Bone marrow (tissue), 2 donors: ENCODE measurements around the gene OR1Q1.
"Not testable (repeated sequence)": the region's sequence is repeated elsewhere in the genome, so short reads cannot be mapped to it uniquely, and the experiment has no call there.

Experiments used
- DNase-seq, 2 donors: peaks; one replicate each; lab custom pipeline; 2025; lab: John Stamatoyannopoulos, UW

The OR1Q1 gene, protein sequence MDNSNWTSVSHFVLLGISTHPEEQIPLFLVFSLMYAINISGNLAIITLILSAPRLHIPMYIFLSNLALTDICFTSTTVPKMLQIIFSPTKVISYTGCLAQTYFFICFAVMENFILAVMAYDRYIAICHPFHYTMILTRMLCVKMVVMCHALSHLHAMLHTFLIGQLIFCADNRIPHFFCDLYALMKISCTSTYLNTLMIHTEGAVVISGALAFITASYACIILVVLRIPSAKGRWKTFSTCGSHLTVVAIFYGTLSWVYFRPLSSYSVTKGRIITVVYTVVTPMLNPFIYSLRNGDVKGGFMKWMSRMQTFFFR

DNA sequence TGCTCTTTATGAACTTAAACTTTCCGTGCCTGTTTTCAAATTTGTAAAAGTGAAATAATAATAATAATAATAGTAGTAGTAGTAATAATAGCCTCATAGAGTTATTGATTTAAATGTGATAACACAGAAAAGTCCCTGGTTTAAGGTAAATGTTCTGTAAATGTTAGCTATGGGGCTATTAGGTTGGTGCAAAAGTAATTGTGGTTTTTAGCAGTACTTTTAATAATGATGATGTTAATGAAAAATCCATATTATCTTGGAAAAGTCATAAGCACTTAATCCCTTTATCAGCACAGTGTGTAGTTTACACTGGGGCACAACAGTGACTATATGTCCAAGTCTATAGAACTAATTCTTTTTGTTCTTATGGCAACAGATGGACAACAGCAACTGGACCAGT lies at the start of gene OR1Q1:
Gene OR1Q1 (plus strand): TSS at position 377 of the 400 bp plus-strand sequence. CDS start 0 bp downstream, at position 377.
- DNase-seq = no peak

DNA sequence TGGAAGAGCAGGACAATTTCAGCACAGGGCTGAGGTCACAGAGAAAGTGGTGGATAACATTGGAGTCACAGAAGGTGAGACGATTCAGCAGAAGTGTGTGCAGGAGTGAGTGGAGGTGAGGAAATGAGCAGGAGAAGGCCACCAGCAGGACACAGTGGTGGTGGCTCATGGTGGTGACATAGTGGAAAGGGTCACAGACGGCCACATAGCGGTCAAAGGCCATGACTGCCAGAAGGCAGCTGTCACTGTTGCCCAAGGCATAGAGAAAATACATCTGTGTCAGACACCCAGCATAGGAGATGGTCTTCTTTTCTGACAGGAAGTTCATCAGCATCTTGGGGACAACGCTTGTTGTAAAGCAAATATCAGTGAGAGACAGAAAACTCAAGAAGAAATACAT lies 46.6 kb upstream of the OR1Q1 start:
- no peak for DNase-seq

DNA sequence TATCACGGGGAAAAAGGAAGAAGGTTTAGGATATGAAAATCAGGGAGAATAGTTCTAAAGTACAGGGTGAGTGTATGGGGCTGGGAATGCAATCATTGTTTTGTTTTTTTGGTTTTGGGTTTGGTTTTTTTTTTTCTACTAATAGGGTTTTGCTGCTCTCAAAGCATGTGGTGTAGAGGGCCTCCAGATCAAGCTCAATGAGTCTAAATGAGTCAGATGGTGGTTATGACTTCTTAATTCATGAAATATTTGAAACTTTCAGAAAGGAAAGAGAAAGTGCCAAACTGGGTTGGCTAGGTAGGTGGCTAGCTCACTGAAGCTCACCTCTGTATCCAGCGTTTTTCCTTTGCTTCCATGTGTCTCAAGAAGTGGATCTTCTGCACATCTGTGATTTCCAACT lies 42.1 kb upstream of the OR1Q1 start:
- no peak for DNase-seq

DNA sequence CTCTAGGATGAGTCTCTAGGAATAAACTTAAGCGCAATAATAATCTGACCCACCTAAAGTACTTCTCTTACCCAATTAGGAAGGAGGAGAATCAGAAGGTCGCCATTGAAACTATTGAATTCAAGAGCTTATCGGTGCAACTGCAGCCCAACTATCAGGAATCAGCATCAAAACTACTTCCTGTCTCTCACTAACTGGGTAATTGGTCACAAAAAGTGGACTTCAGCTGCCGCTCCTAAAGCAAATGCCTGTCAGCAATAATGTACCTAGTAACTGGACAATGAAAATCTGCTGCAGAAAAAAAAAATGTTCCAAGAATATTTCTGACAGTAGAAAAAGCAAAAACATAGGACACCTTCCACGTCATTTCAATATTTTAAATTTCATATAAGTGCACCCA lies 34.7 kb upstream of the OR1Q1 start:
- DNase-seq = no peak

DNA sequence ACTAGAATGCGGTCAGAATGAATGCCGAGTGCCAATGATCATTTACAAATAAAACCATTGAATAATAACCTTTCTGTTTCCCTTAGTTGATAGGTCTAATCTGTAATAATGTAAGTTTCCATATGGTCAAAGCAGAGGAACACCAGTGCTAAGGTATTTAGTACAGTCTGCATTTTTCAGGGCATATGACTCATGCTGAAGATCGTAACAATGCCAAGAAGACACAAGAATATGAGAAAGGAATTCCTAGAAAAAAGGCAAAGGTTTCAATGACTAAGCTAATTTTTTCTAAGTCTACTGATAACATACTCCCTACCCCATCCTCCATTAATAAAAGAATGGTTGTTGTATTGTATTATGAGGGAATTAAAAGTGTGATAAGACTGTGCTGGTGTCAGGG lies 34.2 kb upstream of the OR1Q1 start:
- no peak for DNase-seq

DNA sequence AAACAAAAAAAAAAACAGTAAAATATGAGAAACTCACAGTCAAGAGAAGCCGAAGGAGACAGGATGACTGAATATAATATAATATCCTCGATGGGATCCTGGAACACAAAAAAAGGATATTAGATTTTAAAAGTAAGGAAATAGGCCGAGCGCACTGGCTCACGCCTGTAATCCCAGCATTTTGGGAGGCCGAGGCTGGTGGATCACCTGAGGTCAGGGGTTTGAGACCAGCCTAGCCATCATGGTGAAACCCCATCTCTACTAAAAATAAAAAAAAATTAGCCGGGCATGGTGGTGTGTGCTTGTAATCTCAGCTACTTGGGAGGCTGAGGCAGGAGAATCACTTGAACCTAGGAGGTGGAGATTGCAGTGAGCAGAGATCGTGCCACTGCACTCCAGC lies 31.3 kb upstream of the OR1Q1 start, which contains the start of gene OR1L8:
Gene OR1L8 (minus strand): TSS at position 101 of the 400 bp plus-strand sequence. CDS start 14,907 bp downstream, outside the sequence.
- not testable (repeated sequence) for DNase-seq

DNA sequence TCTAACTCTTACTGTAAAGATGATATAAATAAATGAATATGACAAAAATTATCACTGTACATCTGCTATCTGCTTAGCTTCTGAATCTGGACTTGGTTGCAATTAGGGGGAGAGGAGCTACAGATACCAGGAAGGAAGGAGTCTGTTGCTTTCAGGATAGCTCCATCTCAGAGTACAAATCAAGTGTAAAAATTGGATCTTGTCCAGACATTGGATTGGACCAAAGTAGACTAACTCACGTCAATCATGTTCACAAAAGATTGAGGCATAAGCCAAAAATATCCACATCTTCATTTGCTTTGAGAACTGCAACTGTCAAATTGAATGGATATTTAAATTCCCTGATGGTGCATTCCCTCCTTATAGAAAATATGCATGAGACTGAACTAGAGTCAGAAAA lies 8.8 kb upstream of the OR1Q1 start:
- no peak for DNase-seq

DNA sequence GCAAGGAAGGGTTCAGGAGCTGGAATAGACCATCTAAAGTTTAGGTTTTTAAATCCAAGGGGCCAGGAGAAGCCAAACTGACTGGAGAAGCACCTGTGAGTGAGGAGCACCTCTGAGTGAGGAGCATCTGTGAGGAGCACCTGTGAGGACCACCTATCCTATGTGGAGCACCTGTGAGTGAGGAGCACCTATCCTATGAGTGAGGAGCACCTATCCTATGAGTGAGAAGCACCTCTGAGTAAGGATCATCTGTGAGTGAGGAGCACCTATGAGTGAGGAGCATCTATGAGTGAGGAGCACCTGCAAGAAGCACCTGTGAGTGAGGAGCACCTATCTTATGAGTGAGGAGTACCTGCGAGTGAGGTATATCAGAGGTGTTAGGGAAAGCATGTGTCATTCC lies 8.0 kb upstream of the OR1Q1 start:
- DNase-seq = no peak

DNA sequence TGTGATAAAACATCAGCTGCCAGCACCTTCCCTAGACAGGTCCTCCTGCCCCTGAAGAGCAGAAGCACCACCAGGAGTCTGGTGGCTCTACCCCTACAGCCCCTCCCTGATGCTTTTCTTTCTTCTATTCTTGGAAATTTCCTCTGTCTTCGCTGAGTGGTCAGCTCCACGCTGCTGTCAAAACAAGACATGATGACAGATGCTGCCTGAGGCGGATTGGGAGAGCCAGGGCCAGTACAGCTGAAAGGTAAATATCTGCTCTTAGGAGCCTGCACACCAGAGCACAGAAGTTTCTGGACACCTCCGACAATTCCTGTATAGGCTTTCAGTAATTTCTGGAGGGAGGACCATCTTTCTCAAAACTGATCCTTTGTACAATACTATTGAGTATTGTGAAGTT lies 4.7 kb upstream of the OR1Q1 start:
- no peak for DNase-seq

DNA sequence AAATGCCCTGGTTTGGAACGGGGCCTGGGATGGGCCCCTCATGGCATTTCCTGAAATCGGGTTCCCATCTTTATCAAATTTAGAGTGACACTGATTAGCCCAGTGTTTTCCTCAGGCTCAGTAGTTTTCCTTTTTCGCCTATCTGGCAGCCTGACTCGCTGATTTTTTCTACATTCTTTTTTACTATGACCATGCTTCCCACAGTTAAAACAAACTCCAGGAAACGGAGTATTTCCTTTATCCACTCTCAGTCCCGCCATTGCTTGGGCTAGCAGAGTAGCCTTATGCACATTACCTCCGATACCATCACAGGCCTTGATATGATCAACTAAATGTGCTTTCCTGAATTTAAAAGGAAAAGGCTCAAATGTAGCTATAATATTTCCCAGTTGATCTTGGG lies 5.5 kb downstream of the OR1Q1 start:
- DNase-seq = no peak

DNA sequence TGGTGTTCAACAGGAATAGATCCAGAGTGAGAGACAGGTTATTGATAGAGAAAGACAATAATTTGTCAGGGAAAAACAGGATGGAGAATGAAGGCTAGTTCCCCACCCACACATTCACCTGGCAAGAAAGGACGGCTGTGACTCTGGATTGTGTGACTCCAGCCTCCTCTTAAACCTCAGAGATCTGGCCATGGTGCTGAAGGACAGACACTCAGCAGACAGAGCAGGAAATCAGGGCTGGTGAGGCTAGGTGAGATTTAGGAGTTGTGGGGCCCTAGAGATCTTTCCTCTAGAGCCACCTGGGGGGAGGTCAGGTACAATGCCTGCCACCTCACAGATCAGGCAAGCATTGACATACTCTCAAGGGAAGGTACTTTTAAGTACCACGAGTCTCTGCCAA lies 27.7 kb downstream of the OR1Q1 start:
- DNase-seq = no peak

DNA sequence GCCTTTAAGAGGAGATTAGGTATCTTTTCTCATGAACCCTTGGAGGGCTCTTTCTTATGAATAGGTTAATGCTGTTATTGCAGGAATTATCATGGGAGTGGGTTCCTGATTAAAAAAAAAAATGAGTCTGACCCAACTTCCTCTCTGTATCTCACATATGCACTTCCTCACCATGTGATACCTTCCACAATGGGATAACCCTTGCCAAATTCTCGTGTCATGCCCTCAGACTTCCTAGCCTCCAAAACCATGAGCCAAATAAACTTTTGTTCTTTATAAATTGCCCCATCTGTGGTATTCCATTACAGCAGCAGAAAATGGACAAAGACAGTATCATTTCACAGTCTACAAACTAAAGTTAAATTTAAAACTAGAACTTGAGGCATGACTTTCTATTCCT lies 41.8 kb downstream of the OR1Q1 start:
- no peak for DNase-seq

DNA sequence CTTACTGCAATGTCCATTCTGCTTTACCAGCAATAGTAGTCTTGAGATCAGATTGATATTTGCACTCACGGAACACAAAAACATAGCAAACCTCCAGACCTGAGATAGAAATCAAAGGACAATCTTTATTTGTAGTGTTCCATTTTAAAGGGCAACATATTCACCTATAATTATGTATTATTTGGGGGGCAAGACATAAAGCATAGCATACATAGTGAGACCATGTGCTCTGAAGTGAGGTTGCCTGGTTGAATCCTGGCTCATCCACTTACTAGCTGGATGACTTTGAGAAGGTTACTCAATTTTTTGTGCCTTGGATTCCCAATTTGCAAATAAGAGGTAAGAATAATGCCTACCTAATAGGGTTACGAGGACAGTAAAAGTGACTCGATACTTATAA lies 43.0 kb downstream of the OR1Q1 start, which contains the start of gene OR1B1:
Gene OR1B1 (minus strand): TSS at position 101 of the 400 bp plus-strand sequence.
- DNase-seq = no peak

DNA sequence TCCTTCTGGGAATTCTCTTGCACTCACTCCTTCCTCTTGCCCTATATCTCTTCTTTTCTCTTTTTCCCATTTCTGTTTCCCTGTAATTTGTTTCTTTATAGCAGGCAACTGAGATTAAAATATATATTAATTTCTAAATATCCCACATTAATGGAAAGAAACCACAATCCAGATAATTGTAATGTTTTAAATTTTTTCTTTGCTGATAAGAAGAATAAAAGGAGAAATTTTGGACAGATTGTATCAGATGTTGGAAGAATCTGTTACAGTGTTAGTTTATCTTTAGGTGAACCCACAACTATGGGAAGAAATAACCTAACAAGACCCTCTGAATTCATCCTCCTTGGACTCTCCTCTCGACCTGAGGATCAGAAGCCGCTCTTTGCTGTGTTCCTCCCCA lies 46.9 kb downstream of the OR1Q1 start, which contains the start of gene OR1L1:
Gene OR1L1 (plus strand): TSS at position 301 of the 400 bp plus-strand sequence. CDS start 0 bp downstream, at position 301.
- DNase-seq = no peak
